T-helper 2 cell treated with Interferon-gamma antibody and Interleukin-4, amounts not matched to agents 100 ng/mL and 5 ng/mL, for 36 hours (primary cell): ENCODE results near the gene RGL4. TPM values are rescaled to one million over a fixed set of nuclear protein-coding genes. Genes with fewer than 3 reads are reported as not detected.

Experiments
- intact Hi-C: fragments of 100-400 bp; cut with micrococcal nuclease; formaldehyde crosslinking; loops from one replicate; pipeline ENCODE4 v1.15.1; 2023
- total RNA-seq: library from RNA; stranded (reverse); gene quantifications from 2 replicates; pipeline ENCODE4 v1.2.3, GENCODE V29; 2022

Gene RGL4
- total RNA-seq, 1 donor from 2014 or later: 34.7 TPM

- intact Hi-C loops: no loop called here
These were observed 9.6 kb upstream of the RGL4 start for GRCh38 chr22:23681026-23681809.

GRCh38 chr22:23682077-23682476 is 8.7 kb upstream of the RGL4 start:
- intact Hi-C loops: no loop called here

GRCh38 chr22:23682827-23683355 is 7.9 kb upstream of the RGL4 start:
- intact Hi-C loops: no loop called here

GRCh38 chr22:23683545-23683944 is 7.3 kb upstream of the RGL4 start:
- intact Hi-C loops: no loop called here

- intact Hi-C loops: no loop called here
These were observed 6.8 kb upstream of the RGL4 start for GRCh38 chr22:23684026-23684425.

- intact Hi-C loops: no loop called here
These were observed 6.2 kb upstream of the RGL4 start for GRCh38 chr22:23684561-23685031.

- intact Hi-C loops: no loop called here
These were observed 5.5 kb upstream of the RGL4 start for GRCh38 chr22:23685205-23685784.

- intact Hi-C loops: no loop called here
These were observed 4.3 kb upstream of the RGL4 start for GRCh38 chr22:23686416-23687024.

- intact Hi-C loops: no loop called here
These were observed 2.7 kb upstream of the RGL4 start for GRCh38 chr22:23688121-23688520.

GRCh38 chr22:23688571-23688970 is 2.2 kb upstream of the RGL4 start:
- intact Hi-C loops: no loop called here

- intact Hi-C loops: no loop called here
These were observed 1.4 kb upstream of the RGL4 start for GRCh38 chr22:23689414-23689813.

GRCh38 chr22:23691748-23692423 is 1.1 kb downstream of the RGL4 start:
- intact Hi-C loops: no loop called here

- intact Hi-C loops: no loop called here
These were observed 1.9 kb downstream of the RGL4 start for GRCh38 chr22:23692598-23693291.

- intact Hi-C loops: no loop called here
These were observed 3.3 kb downstream of the RGL4 start for GRCh38 chr22:23693979-23694680.

GRCh38 chr22:23695141-23695540 is 4.3 kb downstream of the RGL4 start:
- intact Hi-C loops: no loop called here

GRCh38 chr22:23695571-23696325 is 4.9 kb downstream of the RGL4 start:
- intact Hi-C loops: loop anchor here (1.0 kb wide), 3 partner anchors 10 to 144 kb away; partner anchors contain the start of gene DERL3

GRCh38 chr22:23696326-23696851 is 5.6 kb downstream of the RGL4 start:
- intact Hi-C loops: loop anchor here (1.0 kb wide), 3 partner anchors 9 to 143 kb away; partner anchors contain the start of gene DERL3

GRCh38 chr22:23697031-23697970 is 6.5 kb downstream of the RGL4 start:
- intact Hi-C loops: no loop called here
